ACHN (cell line): Measurements from ENCODE around the gene TAF1A.

Source experiments
- DNase-seq: peaks from one replicate; pipeline ENCODE4 v3.0.0-alpha.2; 2015
- in situ Hi-C: cut with HindIII; loops from 2 replicates; pipeline ENCODE4 v1.10.0; 2017; ENCODE audit warnings: low sequenced_read_pairs, low pct_ligation_motif_present, low pct_unique_long_range_greater_than_20kb

The TAF1A gene

GRCh38 chr1:222606757-222607156 is 17.0 kb upstream of the TAF1A start:
- in situ Hi-C loops, result no loop called here
- no peak for DNase-seq

- DNase-seq, result no peak
These were observed 11.5 kb upstream of the TAF1A start for GRCh38 chr1:222601257-222601656.

DNA sequence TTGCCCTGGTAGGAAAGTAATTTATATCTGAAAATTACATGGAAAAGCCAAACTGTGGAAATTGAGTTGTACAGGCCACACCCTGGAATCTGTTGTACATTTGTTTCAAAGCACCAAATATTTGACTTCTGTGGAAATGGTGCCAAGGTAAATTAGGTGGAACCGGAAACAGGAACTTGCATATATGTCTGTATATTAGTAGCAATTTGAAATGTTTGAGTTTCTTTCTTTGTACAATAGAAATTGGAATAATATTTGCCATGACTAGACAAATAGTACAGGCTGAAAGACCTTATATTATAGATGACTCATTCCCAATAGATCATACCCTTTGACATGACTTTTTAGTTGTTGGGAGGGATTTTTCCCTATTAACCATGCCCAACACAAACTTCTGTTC is 10.5 kb upstream of the TAF1A start:
- in situ Hi-C loops, result no loop called here
- DNase-seq, result no peak

More at GRCh38 chr1:222601257-222601656, 11.5 kb upstream of the TAF1A start:
- in situ Hi-C loops, result no loop called here

- in situ Hi-C loops, result no loop called here
- DNase-seq, result no peak
These were observed 7.0 kb upstream of the TAF1A start for GRCh38 chr1:222596696-222597095.

DNA sequence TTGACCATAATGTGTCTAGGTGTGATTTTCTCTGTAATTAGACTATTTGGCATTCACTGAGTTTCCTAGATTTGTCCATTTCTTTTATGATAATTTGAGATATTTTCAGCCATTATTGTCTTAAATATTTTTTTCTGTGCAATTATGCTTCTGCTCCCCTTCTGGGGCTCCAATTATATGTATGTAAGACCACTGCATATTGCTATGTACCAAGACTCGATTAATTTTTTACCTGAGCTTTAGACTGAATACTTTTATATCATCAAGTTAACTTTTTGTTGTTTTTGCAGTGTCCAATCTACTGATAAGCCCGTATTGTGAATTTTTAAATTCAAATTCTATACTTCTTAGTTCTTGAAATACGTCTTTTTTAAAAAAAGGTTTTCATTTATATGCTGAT is 5.1 kb upstream of the TAF1A start:
- in situ Hi-C loops, result no loop called here
- DNase-seq, result no peak

DNA sequence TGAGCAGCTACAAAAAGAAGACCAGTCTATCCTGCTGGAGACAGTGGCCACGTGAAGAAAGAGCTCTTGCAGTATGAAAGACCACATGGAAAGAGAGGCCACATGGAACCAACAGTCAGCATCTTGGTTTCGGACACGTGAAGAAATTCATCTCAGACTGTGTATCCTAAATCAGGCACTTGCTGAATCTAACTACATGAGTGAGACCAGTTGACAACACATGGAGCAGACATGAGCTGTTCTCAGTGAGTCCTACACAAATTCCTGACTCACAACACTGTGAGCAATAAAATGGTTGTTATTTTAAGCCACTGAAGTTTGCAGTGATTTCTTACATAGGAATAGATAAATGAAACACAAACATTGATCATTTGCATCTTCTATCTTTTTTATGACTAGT is 2.4 kb upstream of the TAF1A start:
- in situ Hi-C loops, result no loop called here
- no peak for DNase-seq

DNA sequence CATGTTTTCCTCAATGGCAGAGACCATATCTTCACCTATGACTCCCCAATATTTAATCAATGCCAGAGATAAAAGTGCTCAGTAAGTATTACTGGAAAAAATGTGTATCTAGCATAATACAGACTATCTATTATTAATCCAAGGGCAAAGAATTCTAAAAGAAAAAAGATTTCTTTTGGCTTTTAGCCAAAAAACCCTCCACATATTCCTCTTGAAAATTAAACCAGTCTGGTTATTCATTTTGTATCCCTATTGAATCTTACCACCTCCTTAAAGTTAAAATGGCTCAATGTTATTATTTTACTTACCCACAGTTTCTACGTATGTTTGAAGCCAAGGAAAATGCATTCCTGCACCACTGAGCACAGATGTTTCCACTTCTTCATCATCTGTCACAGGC is 1.6 kb downstream of the TAF1A start:
- no peak for DNase-seq
- in situ Hi-C loops, result no loop called here

DNA sequence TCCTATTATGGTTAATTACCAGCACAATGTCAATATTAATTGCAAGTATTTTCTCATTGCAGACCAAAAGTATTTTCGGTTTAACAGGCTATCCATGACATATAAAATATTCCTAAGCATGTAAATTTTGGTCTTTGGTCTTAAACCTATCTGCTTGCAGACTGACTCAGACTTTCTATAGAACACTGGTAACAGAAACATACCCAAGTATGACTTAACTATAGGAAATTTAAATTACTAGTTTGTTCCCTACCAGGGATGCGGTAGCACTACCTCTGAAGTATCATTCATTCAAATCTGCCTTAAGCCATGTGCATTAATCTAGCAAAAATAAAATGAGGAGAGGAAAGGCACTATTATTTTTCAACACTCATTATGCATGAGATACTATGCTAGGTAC is 2.9 kb downstream of the TAF1A start:
- no peak for DNase-seq
- in situ Hi-C loops, result no loop called here

DNA sequence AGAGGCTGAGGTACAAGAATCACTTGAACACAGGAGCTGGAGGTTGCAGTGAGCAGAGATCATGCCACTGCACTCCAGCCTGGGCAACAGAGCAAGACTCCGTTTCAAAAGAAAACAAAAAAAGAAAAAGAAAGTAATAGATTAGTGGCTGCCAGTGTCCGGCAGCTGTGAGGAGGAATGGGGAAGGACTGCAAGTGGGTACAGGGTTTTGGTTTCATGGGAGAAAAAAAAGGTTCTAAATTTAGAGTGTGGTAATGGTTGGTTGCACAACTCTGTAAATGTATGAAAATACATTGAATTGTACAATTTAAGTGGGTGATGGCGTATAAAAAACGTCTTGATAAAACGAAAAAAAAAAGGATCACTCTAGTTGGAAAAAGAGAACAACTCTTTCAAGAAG is 6.7 kb downstream of the TAF1A start:
- in situ Hi-C loops, result no loop called here
- DNase-seq, result no peak

DNA sequence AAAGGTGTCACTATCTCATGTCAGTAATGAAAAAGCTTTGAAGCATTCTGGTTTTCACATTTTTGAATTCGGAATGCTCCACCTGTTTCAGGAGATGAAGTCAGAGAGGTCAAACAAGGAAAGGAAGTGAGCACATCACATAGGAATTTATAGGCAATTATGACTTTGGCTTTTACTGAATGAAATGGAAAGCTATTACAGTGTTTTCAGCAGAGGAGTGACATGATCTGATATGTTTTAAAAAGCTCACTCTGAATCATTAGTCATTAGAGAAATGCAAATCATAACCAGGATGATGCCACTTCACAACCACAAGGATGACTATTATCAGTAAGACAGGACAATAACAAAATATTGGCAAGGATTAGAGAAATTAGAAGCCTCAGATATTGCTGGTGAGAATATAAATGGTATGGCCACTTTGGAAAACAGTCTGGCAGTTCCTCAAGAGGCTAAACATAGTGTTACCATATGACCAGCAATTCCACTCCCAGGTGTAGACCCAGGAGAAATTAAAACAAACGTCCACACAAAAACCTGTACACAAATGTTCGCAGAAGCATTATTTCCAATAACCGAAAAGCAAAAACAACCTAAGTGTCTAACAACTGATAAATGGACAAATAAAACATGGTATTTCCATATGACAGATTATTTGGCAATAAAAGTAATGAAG is 7.5 kb downstream of the TAF1A start:
- peak; percentile 41 for DNase-seq
- in situ Hi-C loops, result no loop called here

DNA sequence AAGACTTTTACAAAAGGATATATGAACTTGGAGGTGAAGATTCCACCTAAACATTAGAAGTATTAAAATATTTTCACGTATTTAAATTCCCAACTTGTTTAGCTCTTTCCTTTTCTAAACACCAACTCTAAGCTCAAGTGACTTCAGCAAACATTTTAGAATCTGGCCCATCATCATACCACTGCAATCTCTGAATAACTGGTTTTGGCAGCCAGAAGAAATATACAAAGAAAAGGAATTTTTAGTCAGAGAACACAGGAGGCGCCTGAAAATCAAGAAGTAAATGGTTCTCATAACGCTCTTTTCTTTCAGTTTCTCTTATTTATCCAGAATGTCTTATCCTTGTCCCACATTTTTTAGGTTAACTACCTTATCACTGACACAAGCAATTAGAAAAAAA is 10.4 kb downstream of the TAF1A start:
- in situ Hi-C loops, result no loop called here

GRCh38 chr1:222570837-222571236 is 18.9 kb downstream of the TAF1A start:
- in situ Hi-C loops, result no loop called here
- DNase-seq, result no peak

More for the DNA sequence above, 10.4 kb downstream of the TAF1A start:
- DNase-seq, result no peak

DNA sequence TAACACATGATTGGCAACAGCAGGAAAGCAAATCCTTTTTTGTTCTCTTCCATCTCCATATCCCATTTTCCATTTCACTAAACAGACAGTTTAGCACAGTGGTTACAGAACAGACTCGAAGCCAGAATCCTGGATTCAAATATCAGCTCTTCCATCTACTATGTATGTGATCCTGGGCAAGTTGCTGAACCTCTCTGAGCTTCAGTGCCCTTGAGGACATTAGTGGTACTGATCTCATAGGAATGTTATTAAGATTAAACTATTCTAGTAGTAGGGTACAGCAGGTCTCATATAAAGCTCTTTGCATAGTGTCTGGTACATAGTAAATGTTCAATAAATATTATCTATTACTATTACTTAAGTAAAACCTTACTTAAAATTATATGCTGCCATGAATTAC is 28.1 kb downstream of the TAF1A start:
- DNase-seq, result no peak
- in situ Hi-C loops, result no loop called here

- in situ Hi-C loops, result no loop called here
- no peak for DNase-seq
These were observed 32.2 kb downstream of the TAF1A start for GRCh38 chr1:222557574-222557973.

DNA sequence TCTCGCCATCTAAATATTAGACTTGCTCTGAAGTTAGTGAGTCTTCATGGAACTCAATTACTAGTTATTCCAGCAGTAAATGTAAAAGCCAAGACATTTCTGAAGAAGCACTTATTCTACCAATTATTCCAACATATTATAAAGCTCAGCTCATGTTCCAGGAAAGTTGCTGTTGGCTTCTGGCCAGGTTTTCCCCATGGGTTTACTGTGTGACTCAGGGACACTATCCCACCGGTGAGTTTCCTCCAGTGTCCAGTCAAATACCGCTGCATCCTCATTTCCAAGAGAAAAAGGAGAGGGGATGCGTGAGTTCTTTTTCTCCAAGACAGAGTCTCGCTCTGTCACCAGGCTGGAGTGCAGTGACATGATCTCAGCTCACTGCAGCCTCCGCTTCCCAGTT is 32.6 kb downstream of the TAF1A start:
- DNase-seq, result no peak
- in situ Hi-C loops, result no loop called here

DNA sequence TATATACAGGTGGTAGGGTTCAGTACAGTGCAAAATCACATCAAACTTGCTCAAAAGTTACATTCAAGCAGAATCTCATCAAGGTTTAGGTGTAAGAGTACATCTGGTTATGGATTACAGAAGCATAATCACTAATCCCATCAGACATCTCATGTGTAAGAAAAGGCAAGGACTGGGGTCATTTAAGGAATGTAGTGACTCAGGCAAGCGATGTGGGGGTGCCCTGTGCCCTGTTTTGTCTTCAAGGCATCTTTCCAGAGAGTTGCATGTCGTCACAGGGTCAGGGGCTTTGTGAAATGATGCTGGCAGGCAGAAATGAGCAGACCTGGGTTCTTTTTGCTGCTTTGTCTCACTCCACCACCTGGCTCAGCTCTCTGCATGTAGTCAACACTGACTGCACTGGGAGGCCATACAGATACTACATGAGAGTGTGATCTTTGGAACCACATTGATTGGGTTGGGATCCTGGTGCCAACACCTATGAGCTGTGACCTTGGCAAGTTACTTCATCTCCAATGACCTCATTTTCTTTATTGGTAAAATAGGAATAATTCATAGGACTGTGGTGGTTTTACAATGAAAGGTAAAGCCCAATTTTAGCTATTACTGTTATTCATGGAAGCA is 33.6 kb downstream of the TAF1A start:
- in situ Hi-C loops, result no loop called here
- no peak for DNase-seq

- in situ Hi-C loops, result no loop called here
- DNase-seq, result no peak
These were observed 35.6 kb downstream of the TAF1A start for GRCh38 chr1:222554177-222554576.

GRCh38 chr1:222552882-222553281 is 36.9 kb downstream of the TAF1A start:
- DNase-seq, result no peak
- in situ Hi-C loops, result no loop called here

DNA sequence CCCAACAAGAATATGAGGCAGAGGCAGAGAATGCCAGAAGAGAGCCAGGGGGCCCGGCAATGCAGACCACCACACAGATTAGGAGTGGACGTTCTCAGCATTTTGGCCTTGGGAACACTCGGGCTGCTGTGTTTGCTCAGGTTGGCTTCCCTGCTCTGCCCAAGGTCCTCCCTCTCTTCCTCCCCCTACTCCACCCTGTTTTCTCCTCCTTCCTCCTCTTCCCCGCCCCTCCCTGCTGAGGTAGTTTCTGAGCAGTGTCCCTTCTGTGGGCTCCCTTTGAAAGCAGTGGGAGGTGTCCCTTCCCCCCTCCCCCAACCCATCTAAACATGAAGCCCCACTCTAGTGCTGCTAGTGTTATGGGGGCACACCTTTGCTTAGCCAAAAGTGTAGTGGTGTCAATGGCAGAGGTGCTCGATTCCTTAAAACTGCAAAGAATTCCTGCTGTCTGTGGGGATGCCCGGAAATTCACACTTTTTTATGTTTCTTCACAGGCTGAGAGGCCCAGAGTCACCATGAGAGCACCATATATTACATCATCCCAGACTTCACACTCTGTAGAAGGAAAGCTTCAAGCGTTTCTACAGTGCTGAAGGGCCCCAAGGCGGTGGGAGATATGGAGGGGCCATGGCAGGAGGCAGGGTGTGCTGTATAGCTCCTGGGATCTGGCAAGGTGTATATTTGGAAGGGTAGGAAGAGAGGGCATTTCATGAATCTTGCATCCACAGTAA is 41.6 kb downstream of the TAF1A start, which contains the start of gene HHIPL2:
HHIPL2 (minus strand) TSS at position 161 of the 728 bp plus-strand sequence; CDS start at position 101, 60 bp downstream.
- DNase-seq, result no peak
- in situ Hi-C loops, result no loop called here

GRCh38 chr1:222547260-222547614 is 42.5 kb downstream of the TAF1A start:
- in situ Hi-C loops, result no loop called here

More at GRCh38 chr1:222547260-222547614, 42.5 kb downstream of the TAF1A start:
- DNase-seq, result no peak
